Adrenal gland (tissue), 5 donors: Measurements from ENCODE around the gene PCAT6.

Source experiments
- CTCF ChIP-seq, 6 experiments: fragments of 450-650 bp in 4 of 6; fragments of 200-600 bp in 2 of 6; sonication (generic) in 1 of 6; IDR thresholded peaks; 1 replicate in 5 of 6; 2 replicates in 1 of 6; pipeline versions ENCODE4 v1.5.1 to v1.8.0; 2016 to 2021; ENCODE audit warnings: antibody characterized with exemption in 6 of 6, mild to moderate bottlenecking in 2 of 6, moderate library complexity in 1 of 6
- POLR2A ChIP-seq, 2 donors: fragments of 450-650 bp; IDR thresholded peaks; one replicate each; pipeline ENCODE4 v1.6.1; 2017; ENCODE audit warnings: antibody characterized with exemption in 2 of 2, mild to moderate bottlenecking in 2 of 2, moderate library complexity in 1 of 2
- donor health status: DM: no; HTN: no; CAD: no.

GRCh38 chr1:202860744-202861419, 50.1 kb downstream of the PCAT6 start:
- TF ChIP-seq CTCF (IDR thresholded peaks at IDR 0.05) (no peak), POLR2A (IDR thresholded peaks at IDR 0.05) (no peak)
